ENCODE results near the gene CCPG1.
"Not testable (repeated sequence)": the region's sequence is repeated elsewhere in the genome, so short reads cannot be mapped to it uniquely, and the experiment has no call there.

CCPG1 gene

DNA sequence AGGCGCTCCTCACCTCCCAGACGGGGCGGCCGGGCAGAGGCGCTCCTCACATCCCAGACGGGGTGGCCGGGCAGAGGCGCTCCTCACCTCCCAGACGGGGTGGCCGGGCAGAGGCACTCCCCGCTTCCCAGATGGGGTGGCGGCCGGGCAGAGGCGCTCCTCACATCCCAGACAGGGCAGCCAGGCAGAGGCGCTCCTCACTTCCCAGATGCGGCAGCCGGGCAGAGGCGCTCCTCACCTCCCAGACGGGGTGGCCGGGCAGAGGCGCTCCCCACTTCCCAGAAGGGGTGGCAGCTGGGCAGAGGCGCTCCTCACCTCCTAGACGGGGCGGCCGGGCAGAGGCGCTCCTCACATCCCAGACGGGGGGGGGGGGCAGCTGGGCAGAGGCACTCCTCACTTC, 37.8 kb upstream of the CCPG1 start:
- no CpG with 5 or more reads among the region's 27 CpGs for WGBS (ENCODE audit: extremely low coverage, insufficient coverage, insufficient read length)

DNA sequence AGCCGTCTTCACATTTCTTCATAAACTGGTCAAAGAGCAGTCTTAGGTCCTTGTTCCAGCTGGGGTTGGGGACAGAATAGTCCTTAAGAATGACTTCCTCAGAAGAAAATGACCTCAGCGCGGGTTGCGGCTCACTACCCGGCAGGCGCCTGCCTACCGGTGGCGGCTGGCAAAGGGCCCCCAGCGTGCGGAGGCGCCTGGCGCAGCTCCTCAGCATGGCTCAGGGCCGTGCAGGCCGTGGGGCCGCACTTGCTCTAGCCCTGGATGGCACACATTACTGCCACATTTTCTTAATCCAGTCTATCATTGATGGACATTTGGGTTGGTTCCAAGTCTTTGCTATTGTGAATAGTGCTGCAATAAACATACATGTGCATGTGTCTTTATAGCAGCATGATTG, 35.0 kb upstream of the CCPG1 start:
- H2AFZ ChIP-seq (ENCODE audit: insufficient read depth, low read length, poor library complexity); H3K4me3 ChIP-seq (ENCODE audit: low read depth, low read length); H3K4me2 ChIP-seq (ENCODE audit: low read length); H2BK12ac ChIP-seq (ENCODE audit: low read length); H3K4ac ChIP-seq (ENCODE audit: low read depth, low read length); H3K79me1 ChIP-seq (ENCODE audit: low read length); H4K12ac ChIP-seq (ENCODE audit: low read depth, low read length); H3K36me3 ChIP-seq (ENCODE audit: control insufficient read depth in 1 of 2, insufficient read depth in 2 of 2, low read length in 2 of 2); DNase-seq; H2AK5ac ChIP-seq (ENCODE audit: low read length); H3K23ac ChIP-seq (ENCODE audit: low read length); H3K4me1 ChIP-seq (ENCODE audit: control insufficient read depth in 1 of 2, insufficient read depth in 2 of 2, low read length in 2 of 2); H2BK5ac ChIP-seq (ENCODE audit: low read depth, low read length, poor library complexity); H4K91ac ChIP-seq (ENCODE audit: low read depth, low read length); H3K27me3 ChIP-seq (ENCODE audit: insufficient read depth, low read length); H3K18ac ChIP-seq (ENCODE audit: low read length); H3K14ac ChIP-seq (ENCODE audit: low read length); H3K27ac ChIP-seq (ENCODE audit: low read depth, low read length); H3K79me2 ChIP-seq (ENCODE audit: control insufficient read depth, insufficient read depth, low read length, poor library complexity); H3K9ac ChIP-seq (ENCODE audit: low read length); H4K8ac ChIP-seq (ENCODE audit: low read depth, low read length); H2BK120ac ChIP-seq (ENCODE audit: insufficient read depth, low read length, poor library complexity): not testable (repeated sequence)
- H3K9me3 ChIP-seq (ENCODE audit: insufficient read depth, low read depth, low read length): peaks cover 17% of the 10 kb centered on the region
- WGBS (ENCODE audit: extremely low coverage, insufficient coverage, insufficient read length): no CpG with 5 or more reads among the region's 15 CpGs

More for the DNA sequence above, 37.8 kb upstream of the CCPG1 start:
- H3K79me2 ChIP-seq (ENCODE audit: control insufficient read depth, insufficient read depth, low read length, poor library complexity); DNase-seq; H2BK5ac ChIP-seq (ENCODE audit: low read depth, low read length, poor library complexity); H3K27me3 ChIP-seq (ENCODE audit: insufficient read depth, low read length); H2AFZ ChIP-seq (ENCODE audit: insufficient read depth, low read length, poor library complexity); H2BK12ac ChIP-seq (ENCODE audit: low read length); H3K4ac ChIP-seq (ENCODE audit: low read depth, low read length); H3K23ac ChIP-seq (ENCODE audit: low read length); H3K14ac ChIP-seq (ENCODE audit: low read length); H3K79me1 ChIP-seq (ENCODE audit: low read length); H2BK120ac ChIP-seq (ENCODE audit: insufficient read depth, low read length, poor library complexity); H3K4me3 ChIP-seq (ENCODE audit: low read depth, low read length); H3K27ac ChIP-seq (ENCODE audit: low read depth, low read length); H3K18ac ChIP-seq (ENCODE audit: low read length); H4K12ac ChIP-seq (ENCODE audit: low read depth, low read length); H3K4me1 ChIP-seq (ENCODE audit: control insufficient read depth in 1 of 2, insufficient read depth in 2 of 2, low read length in 2 of 2); H2AK5ac ChIP-seq (ENCODE audit: low read length); H4K91ac ChIP-seq (ENCODE audit: low read depth, low read length); H4K8ac ChIP-seq (ENCODE audit: low read depth, low read length); H3K9ac ChIP-seq (ENCODE audit: low read length); H3K36me3 ChIP-seq (ENCODE audit: control insufficient read depth in 1 of 2, insufficient read depth in 2 of 2, low read length in 2 of 2); H3K4me2 ChIP-seq (ENCODE audit: low read length): not testable (repeated sequence)
- H3K9me3 ChIP-seq (ENCODE audit: insufficient read depth, low read depth, low read length): peaks cover 17% of the 10 kb centered on the region

DNA sequence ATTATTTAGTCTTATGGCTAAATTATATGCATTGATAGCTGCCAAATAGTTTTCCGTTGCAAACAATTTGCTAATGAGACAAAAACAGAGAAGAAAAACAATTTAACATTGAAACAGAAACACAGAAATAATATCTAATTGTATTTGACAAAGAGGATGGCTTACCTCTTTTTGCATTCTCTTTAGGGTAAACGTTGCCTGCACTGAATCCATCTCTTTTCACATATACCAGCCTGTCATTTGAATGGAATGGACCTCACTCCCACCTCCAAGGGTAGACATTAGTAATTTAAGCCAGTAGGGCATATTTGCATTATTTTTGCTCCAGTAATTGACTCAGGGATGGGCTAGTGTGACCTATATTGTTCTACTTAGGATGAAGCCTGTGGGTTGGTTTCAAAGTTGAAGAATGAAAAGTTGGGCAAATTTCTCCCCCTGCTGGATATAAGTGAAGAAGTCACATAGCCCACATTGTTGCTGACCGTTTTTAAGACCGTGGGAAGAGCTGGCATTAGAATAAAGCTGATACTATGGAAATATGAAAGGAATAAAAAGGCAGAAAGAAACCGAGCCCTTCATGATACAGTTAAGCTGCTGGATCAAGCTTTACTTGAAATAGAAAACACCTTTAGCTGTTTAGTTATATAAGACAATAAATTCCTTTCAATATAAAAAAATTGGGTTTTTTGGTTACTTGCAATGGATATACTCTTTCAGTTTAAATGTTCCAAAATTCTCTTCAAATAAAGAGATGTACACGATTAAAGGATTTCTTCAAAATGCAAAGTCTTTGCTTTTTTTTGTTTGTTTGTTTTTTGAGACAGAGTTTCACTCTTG, 27.0 kb upstream of the CCPG1 start:
- H3K9me3 ChIP-seq (ENCODE audit: insufficient read depth, low read depth, low read length): no peaks in the 10 kb centered on the region
- H2BK120ac ChIP-seq (ENCODE audit: insufficient read depth, low read length, poor library complexity): no peak overlapping the region
- H3K14ac ChIP-seq (ENCODE audit: low read length): no peak overlapping the region
- no CpG with 5 or more reads among the region's 6 CpGs for WGBS (ENCODE audit: extremely low coverage, insufficient coverage, insufficient read length)
- H3K79me1 ChIP-seq (ENCODE audit: low read length): no peaks in the 10 kb centered on the region
- H4K91ac ChIP-seq (ENCODE audit: low read depth, low read length): no peak overlapping the region
- H3K23ac ChIP-seq (ENCODE audit: low read length): no peak overlapping the region
- H2BK5ac ChIP-seq (ENCODE audit: low read depth, low read length, poor library complexity): no peak overlapping the region
- H3K4ac ChIP-seq (ENCODE audit: low read depth, low read length): no peak overlapping the region
- no peak overlapping the region for H3K4me3 ChIP-seq (ENCODE audit: low read depth, low read length)
- no peaks in the 10 kb centered on the region for H3K79me2 ChIP-seq (ENCODE audit: control insufficient read depth, insufficient read depth, low read length, poor library complexity)
- no peak overlapping the region for H2AK5ac ChIP-seq (ENCODE audit: low read length)
- no peaks in the 10 kb centered on the region for H3K4me1 ChIP-seq (ENCODE audit: control insufficient read depth in 1 of 2, insufficient read depth in 2 of 2, low read length in 2 of 2)
- H2AFZ ChIP-seq (ENCODE audit: insufficient read depth, low read length, poor library complexity): no peak overlapping the region
- no peaks in the 10 kb centered on the region for H3K36me3 ChIP-seq (ENCODE audit: control insufficient read depth in 1 of 2, insufficient read depth in 2 of 2, low read length in 2 of 2)
- H3K9ac ChIP-seq (ENCODE audit: low read length): no peak overlapping the region
- H2BK12ac ChIP-seq (ENCODE audit: low read length): no peak overlapping the region
- H4K8ac ChIP-seq (ENCODE audit: low read depth, low read length): no peak overlapping the region
- H4K12ac ChIP-seq (ENCODE audit: low read depth, low read length): no peak overlapping the region
- H3K4me2 ChIP-seq (ENCODE audit: low read length): no peak overlapping the region
- H3K27me3 ChIP-seq (ENCODE audit: insufficient read depth, low read length): no peaks in the 10 kb centered on the region
- peak; percentile 8 to 74 for DNase-seq
- H3K18ac ChIP-seq (ENCODE audit: low read length): no peak overlapping the region
- H3K27ac ChIP-seq (ENCODE audit: low read depth, low read length): no peak overlapping the region

DNA sequence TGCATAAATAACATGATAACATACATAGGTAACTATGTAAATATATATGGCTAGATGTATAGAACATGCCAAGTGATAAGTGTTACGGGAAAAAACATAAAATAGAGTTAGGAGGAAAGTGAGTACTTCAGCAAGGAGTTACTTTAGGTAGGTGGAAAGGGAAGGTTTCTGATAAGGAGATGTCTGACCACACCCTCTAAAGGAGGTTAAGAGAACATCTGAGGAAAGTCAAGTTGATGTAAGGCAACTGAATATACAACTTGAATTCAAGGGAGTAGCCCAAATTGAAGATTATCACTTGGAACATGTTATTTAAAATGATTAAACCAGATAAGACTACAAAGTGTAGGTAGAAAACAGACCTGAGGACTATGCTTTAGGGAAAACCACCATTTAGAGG, 13.9 kb upstream of the CCPG1 start:
- Histone ChIP-seq H3K18ac (ENCODE audit: low read length) (no peak overlapping the region), H3K14ac (ENCODE audit: low read length) (no peak overlapping the region), H3K36me3 (ENCODE audit: control insufficient read depth in 1 of 2, insufficient read depth in 2 of 2, low read length in 2 of 2) (no peaks in the 10 kb centered on the region), H3K4ac (ENCODE audit: low read depth, low read length) (no peak overlapping the region), H3K79me1 (ENCODE audit: low read length) (no peaks in the 10 kb centered on the region), H2BK12ac (ENCODE audit: low read length) (no peak overlapping the region), H2AK5ac (ENCODE audit: low read length) (no peak overlapping the region), H2AFZ (ENCODE audit: insufficient read depth, low read length, poor library complexity) (no peak overlapping the region), H3K4me2 (ENCODE audit: low read length) (no peak overlapping the region), H3K27me3 (ENCODE audit: insufficient read depth, low read length) (no peaks in the 10 kb centered on the region), H3K79me2 (ENCODE audit: control insufficient read depth, insufficient read depth, low read length, poor library complexity) (no peaks in the 10 kb centered on the region), H3K27ac (ENCODE audit: low read depth, low read length) (no peak overlapping the region), H3K9ac (ENCODE audit: low read length) (no peak overlapping the region), H3K23ac (ENCODE audit: low read length) (no peak overlapping the region), H4K91ac (ENCODE audit: low read depth, low read length) (no peak overlapping the region), H4K12ac (ENCODE audit: low read depth, low read length) (no peak overlapping the region), H3K4me1 (ENCODE audit: control insufficient read depth in 1 of 2, insufficient read depth in 2 of 2, low read length in 2 of 2) (no peaks in the 10 kb centered on the region), H3K4me3 (ENCODE audit: low read depth, low read length) (no peak overlapping the region), H2BK5ac (ENCODE audit: low read depth, low read length, poor library complexity) (no peak overlapping the region), H4K8ac (ENCODE audit: low read depth, low read length) (no peak overlapping the region), H2BK120ac (ENCODE audit: insufficient read depth, low read length, poor library complexity) (no peak overlapping the region), H3K9me3 (ENCODE audit: insufficient read depth, low read depth, low read length) (no peaks in the 10 kb centered on the region)
- WGBS (ENCODE audit: extremely low coverage, insufficient coverage, insufficient read length): no CpG with 5 or more reads among the region's 1 CpG
- no peak for DNase-seq
